Transverse colon (tissue), 4 donors: Measurements from ENCODE around the gene SGIP1. TPM values are rescaled to one million over a fixed set of nuclear protein-coding genes. Genes with fewer than 3 reads are reported as not detected.
A peak's percentile ranks its signal among the peaks of the same experiment; 100 is the strongest.

Experiments used
- DNase-seq: peaks from one replicate; pipeline ENCODE4 v3.0.0-alpha.2; 2019
- H3K27ac ChIP-seq, 4 donors: fragments of 200-600 bp; sonication (generic); 2 replicates each; pipeline ENCODE4 v1.5.1; 2016 to 2018; ENCODE audit warnings: inconsistent platforms in 4 of 4
- H3K27me3 ChIP-seq: fragments of 200-600 bp; sonication (generic); 2 replicates; pipeline ENCODE4 v1.5.1; 2017; ENCODE audit warnings: inconsistent platforms
- H3K36me3 ChIP-seq, 4 donors: fragments of 200-600 bp; sonication (generic); 2 replicates each; pipeline ENCODE4 v1.5.1; 2017 to 2019; ENCODE audit warnings: inconsistent platforms in 4 of 4
- H3K4me1 ChIP-seq, 4 donors: fragments of 200-600 bp; sonication (generic); 2 replicates each; pipeline ENCODE4 v1.5.1; 2017 to 2020; ENCODE audit warnings: inconsistent platforms in 4 of 4
- H3K4me3 ChIP-seq, 4 donors: fragments of 200-600 bp; sonication (generic); 1 replicate in 1 of 4; 2 replicates in 3 of 4; pipeline versions ENCODE4 v1.5.1 to v1.6.1; 2017 to 2019; ENCODE audit warnings: inconsistent platforms in 4 of 4
- H3K9me3 ChIP-seq, 2 donors: fragments of 200-600 bp; sonication (generic); 2 replicates each; pipeline ENCODE4 v1.5.1; 2017 to 2019; ENCODE audit warnings: inconsistent platforms in 2 of 2
- EP300 ChIP-seq: sonication (generic); formaldehyde crosslinking; IDR thresholded peaks from one replicate; pipeline ENCODE4 v1.6.1; 2017; ENCODE audit warnings: antibody characterized with exemption, low read depth
- POLR2A ChIP-seq: fragments of 450-650 bp; IDR thresholded peaks from one replicate; pipeline ENCODE4 v1.6.1; 2016; ENCODE audit warnings: antibody characterized with exemption, mild to moderate bottlenecking, moderate library complexity
- POLR2AphosphoS5 ChIP-seq, 3 donors: sonication (generic); formaldehyde crosslinking; IDR thresholded peaks; one replicate each; pipeline ENCODE4 v1.6.1; 2016; ENCODE audit warnings: antibody characterized with exemption in 3 of 3
- WGBS, 2 donors: methylation state at CpG; one replicate each; pipeline ENCODE4 v1.1.5; 2018; ENCODE audit warnings: low coverage in 1 of 2; 5-methylcytosine and 5-hydroxymethylcytosine counted together
- in situ Hi-C, 4 donors: fragments of 200-750 bp; cut with MboI; loops; one replicate each; pipeline versions ENCODE4 v1.15.0 to v1.15.1; 2017; ENCODE audit warnings: low sequenced_read_pairs in 3 of 4, low pct_ligation_motif_present in 1 of 4, low pct_unique_long_range_greater_than_20kb in 1 of 4
- intact Hi-C: fragments of 100-400 bp; cut with DNase I; formaldehyde crosslinking; loops from one replicate; pipeline ENCODE4 v1.15.1; 2023; ENCODE audit warnings: low total_unique reads
- total RNA-seq, 4 donors: library from RNA; depleted of rRNA; stranded (reverse); fragments of >200 nt; gene quantifications; one replicate each; pipeline ENCODE4 v1.1.0, GENCODE V29; 2016
- TF ChIP-seq, protein P1 (sequence below), 5 experiments: fragments of 200-600 bp in 3 of 5; fragments of 450-650 bp in 2 of 5; sonication (generic) in 3 of 5; IDR thresholded peaks; 1 replicate in 2 of 5; 2 replicates in 3 of 5; pipeline ENCODE4 v1.5.1; 2016 to 2017; ENCODE audit warnings: antibody characterized with exemption in 5 of 5, inconsistent platforms in 3 of 5, mild to moderate bottlenecking in 2 of 5, moderate library complexity in 1 of 5

Gene SGIP1
- total RNA-seq, 4 donors from 2014 or later: 1.4 to 1.8 TPM; not detected in 2

DNA sequence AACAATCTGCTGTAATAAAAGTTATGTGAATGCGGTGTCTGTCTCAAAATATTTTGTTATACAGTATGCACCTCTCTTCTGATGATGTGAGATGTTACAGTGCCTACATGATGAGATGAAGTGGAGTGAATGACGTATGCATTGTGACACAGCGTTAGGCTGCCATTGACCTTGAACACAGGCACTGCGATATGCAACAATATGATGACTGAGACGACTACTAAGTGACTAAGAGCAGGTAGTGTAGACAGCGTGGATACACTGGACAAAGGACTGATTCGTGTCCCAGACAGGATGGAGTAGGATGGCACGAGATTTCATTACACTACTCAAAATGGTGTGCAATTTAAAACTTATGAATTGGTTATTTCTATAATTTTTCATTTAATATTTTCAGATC, 8.4 kb downstream of the SGIP1 start:
- 50 to 84% methylated on average over 1 to 8 of the region's 8 CpGs for WGBS, 2 donors
- H3K27me3 ChIP-seq: no peaks in the 10 kb centered on the region
- H3K9me3 ChIP-seq: no peaks in the 10 kb centered on the region
- H3K4me1 ChIP-seq: peaks cover 0 to 13% (median 4%) of the 10 kb centered on the region in 4 donors
- no peak for DNase-seq
- H3K4me3 ChIP-seq: no peak overlapping the region
- intact Hi-C loops (no loop called here), in situ Hi-C loops (no loop called here)
- no peaks in the 10 kb centered on the region for H3K36me3 ChIP-seq
- peak overlapping the region in 3 of 4 donors; percentile 9 to 60 (median 49) for H3K27ac ChIP-seq
- no peak for TF ChIP-seq POLR2AphosphoS5 (IDR thresholded peaks at IDR 0.05)
- no peak for TF ChIP-seq EP300
- TF ChIP-seq, protein P1, sequence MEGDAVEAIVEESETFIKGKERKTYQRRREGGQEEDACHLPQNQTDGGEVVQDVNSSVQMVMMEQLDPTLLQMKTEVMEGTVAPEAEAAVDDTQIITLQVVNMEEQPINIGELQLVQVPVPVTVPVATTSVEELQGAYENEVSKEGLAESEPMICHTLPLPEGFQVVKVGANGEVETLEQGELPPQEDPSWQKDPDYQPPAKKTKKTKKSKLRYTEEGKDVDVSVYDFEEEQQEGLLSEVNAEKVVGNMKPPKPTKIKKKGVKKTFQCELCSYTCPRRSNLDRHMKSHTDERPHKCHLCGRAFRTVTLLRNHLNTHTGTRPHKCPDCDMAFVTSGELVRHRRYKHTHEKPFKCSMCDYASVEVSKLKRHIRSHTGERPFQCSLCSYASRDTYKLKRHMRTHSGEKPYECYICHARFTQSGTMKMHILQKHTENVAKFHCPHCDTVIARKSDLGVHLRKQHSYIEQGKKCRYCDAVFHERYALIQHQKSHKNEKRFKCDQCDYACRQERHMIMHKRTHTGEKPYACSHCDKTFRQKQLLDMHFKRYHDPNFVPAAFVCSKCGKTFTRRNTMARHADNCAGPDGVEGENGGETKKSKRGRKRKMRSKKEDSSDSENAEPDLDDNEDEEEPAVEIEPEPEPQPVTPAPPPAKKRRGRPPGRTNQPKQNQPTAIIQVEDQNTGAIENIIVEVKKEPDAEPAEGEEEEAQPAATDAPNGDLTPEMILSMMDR (IDR thresholded peaks at IDR 0.05): no peak
- no peak for TF ChIP-seq POLR2A

DNA sequence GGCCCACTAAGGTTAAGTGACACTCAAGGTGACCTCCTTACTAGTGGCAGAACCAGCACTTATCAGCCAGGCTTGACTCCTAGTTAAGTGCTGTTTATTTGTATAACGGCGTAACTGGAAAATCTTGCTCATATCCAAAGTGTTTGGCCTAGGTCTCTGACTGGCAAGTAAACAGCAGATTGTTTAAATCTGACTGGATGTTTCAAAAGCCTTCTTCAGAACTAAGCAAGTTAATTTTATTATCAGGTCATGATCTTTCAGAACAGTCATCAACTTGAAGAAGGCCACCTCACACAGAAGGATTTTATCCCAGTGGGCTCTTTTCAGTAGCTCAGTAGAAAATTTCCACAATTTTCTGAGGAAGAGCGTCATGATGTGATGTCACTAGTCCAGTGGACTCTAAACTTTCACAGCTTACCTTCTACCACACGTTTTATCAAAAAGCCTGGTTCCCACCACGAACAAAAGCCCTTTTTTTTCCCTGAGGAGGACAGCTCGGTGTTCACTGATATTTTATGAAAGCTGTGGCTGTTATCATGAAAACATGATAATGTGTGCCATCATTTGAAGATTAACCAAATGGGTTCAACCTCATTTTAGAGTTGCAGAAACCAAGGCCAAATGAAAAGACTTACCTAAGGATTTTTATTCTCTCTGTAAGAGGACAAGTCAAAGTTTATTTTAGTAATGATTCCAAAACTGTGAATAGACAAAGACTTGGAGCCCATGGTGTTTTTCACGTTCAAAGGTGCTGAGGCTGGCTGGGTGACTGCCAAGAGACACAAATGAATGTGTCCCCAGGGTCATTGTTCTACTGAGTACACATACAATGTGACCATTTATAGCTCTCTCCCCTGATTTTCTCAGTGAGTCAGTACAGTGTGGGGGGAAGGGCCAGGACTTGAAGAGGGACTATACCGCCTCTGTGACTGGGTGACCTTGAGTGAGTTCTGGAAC, 9.1 kb downstream of the SGIP1 start:
- Histone ChIP-seq H3K9me3 (no peaks in the 10 kb centered on the region), H3K4me3 (no peak overlapping the region), H3K27ac (peak overlapping the region; percentile 25 to 60 (median 45)), H3K36me3 (no peaks in the 10 kb centered on the region), H3K4me1 (peaks cover 0 to 13% (median 4%) of the 10 kb centered on the region in 4 donors), H3K27me3 (no peaks in the 10 kb centered on the region)
- intact Hi-C loops: no loop called here
- 32 to 36% methylated on average over 5 to 8 of the region's 8 CpGs for WGBS, 2 donors
- in situ Hi-C loops: no loop called here
- DNase-seq: peak; percentile 74
- no peak for TF ChIP-seq EP300
- TF ChIP-seq POLR2AphosphoS5 (IDR thresholded peaks at IDR 0.05): peak; percentile 22 to 49 (median 36)

DNA sequence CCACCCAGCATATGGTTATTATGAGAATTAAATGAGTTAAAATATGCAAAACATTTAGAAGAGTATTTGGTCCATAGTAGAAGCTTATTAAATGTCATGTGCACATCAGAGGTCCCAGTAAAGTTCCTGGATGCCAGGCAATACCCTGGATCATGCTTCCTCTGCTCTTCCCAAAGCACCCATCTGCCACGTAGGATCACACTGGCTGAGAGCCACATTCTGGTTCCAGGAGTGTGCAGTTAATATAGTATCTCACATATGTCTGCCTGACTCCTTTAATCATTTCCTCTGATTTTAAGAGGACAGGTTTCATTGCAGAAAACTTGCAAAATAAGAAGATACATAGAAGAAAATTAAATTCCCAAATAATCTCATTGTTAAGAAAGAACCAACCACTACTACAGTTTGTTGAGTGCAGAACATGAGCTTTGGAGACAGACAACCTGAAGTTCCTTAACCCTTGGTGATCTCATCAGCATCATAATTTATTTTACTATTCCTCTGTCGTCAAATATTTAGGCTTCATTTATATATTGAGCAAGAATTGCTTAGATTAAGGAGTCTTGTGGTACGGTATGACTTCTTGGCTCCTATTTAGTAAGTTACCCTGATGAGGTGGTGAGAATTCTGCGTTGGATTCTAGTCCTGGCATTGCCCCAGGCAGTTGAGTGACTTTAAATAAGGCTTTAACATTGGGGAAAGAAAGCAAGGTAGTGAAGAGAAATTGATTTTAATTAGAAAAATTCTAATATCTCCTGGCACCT, 12.3 kb downstream of the SGIP1 start:
- DNase-seq: no peak
- H3K9me3 ChIP-seq: no peaks in the 10 kb centered on the region
- no peak overlapping the region for H3K27ac ChIP-seq
- no peak for TF ChIP-seq POLR2A
- no peak for TF ChIP-seq EP300
- TF ChIP-seq POLR2AphosphoS5 (IDR thresholded peaks at IDR 0.05): no peak
- TF ChIP-seq, protein P1 (IDR thresholded peaks at IDR 0.05): no peak
- no peak overlapping the region for H3K4me3 ChIP-seq
- no peaks in the 10 kb centered on the region for H3K36me3 ChIP-seq
- WGBS, 2 donors: 50 to 56% methylated on average over 4 of the region's 4 CpGs
- H3K4me1 ChIP-seq: peaks cover 0 to 13% (median 4%) of the 10 kb centered on the region in 4 donors
- in situ Hi-C loops: no loop called here
- H3K27me3 ChIP-seq: no peaks in the 10 kb centered on the region
- intact Hi-C loops: no loop called here

DNA sequence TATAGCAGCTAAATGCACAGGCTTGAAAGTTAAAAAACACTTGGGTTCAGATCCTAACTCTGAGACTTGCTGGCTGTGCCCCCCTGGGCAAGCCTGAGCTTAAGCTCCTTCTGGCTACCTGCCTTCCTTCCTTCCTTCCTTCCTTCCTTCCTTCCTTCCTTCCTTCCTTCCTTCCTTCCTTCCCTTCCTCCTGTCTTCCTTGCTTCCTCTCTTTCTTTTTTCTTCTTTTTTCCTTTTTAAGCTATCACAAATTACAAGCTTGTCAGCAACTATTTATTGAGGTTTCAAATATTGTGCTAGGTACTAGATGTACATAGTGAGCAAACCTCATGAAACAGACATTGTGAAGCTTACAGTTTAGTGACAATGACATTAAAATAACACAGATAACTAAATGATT, 15.1 kb downstream of the SGIP1 start:
- Histone ChIP-seq H3K27ac (no peak overlapping the region), H3K36me3 (no peaks in the 10 kb centered on the region), H3K4me3 (no peak overlapping the region), H3K4me1 (peaks cover 0 to 1% (median 0%) of the 10 kb centered on the region in 4 donors), H3K9me3 (no peaks in the 10 kb centered on the region), H3K27me3 (no peaks in the 10 kb centered on the region)
- no peak for TF ChIP-seq POLR2A
- no peak for TF ChIP-seq EP300
- TF ChIP-seq, protein P1 (IDR thresholded peaks at IDR 0.05): no peak
- TF ChIP-seq POLR2AphosphoS5 (IDR thresholded peaks at IDR 0.05): no peak
- in situ Hi-C loops: no loop called here
- DNase-seq: no peak
- intact Hi-C loops: no loop called here
